GM19372 (cell line): Measurements from ENCODE around the gene UBE2Z.
"Not testable (repeated sequence)": the region's sequence is repeated elsewhere in the genome, so short reads cannot be mapped to it uniquely, and the experiment has no call there.

Experiments used
- ATAC-seq: cut with Tn5 transposase; IDR thresholded peaks from one replicate; pipeline ENCODE4 v1.9.1; 2021; ENCODE audit warnings: mild to moderate bottlenecking, low read depth, moderate library complexity; ENCODE audit not compliant: unreplicated experiment

The UBE2Z gene

DNA sequence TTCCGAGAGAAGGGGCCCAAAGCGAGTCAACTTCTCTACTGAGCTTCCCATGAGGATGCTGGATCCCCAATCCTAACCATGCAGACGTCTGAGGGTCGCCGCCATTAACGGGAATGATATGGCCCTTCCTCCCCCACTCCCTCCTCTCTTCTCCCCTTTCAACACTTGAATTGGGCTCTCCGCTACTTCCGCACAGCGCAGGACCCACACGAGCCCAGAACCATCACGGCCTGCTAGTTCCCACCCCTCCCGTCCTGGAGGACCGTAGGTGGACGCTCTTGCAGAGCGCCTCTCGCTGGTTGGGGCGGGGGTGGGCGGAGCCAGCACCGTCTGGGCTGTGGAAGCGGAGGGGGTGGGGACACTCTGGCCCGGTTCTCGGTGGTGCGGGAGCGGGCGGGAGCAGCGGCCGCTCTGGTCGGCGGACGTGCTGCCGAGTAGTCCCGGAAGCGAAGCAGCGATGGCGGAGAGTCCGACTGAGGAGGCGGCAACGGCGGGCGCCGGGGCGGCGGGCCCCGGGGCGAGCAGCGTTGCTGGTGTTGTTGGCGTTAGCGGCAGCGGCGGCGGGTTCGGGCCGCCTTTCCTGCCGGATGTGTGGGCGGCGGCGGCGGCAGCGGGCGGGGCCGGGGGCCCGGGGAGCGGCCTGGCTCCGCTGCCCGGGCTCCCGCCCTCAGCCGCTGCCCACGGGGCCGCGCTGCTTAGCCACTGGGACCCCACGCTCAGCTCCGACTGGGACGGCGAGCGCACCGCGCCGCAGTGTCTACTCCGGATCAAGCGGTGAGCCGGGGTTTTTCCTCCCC is at the start of gene UBE2Z:
UBE2Z (plus strand) TSS at position 361 of the 797 bp plus-strand sequence; CDS start at position 458, 97 bp downstream.
- peak; percentile 74 for ATAC-seq

DNA sequence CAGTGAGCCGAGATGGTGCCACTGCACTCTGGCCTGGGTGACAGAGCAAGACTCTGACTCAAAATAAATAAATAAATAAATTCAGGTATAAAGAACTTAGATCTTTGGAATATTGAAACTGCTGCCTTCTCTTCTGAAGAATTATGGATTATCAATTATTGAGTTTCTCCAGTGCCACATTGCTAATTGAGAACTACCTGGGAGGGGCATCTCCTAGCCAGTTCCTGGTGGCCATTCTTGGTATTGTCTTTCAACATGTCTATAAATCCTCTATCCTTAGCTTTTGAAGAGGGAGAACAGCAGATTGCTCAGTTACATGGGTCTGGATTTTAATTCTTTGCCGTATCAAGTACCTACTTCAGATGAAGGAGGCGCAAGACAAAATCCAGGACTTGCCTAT is 48.2 kb upstream of the UBE2Z start:
- no peak for ATAC-seq

DNA sequence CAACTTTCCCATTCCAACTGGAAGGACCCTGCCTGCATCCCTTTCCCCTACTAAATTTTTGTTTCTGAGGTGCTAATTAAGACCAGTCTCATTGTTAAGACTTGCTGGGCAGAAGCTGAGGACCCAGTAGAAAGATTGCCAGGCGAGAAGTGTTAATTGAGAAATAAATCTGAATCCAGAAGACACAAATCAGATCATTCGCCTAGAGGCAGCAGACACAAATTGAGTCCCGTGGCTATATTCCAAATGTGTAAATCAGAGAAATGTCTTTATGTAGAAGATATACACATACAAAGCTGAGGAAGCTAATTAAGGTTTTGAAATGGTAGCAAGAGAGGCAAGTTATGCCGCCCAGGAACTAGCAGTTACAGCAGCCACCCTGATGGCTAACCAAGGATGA is 47.8 kb upstream of the UBE2Z start:
- ATAC-seq = no peak

DNA sequence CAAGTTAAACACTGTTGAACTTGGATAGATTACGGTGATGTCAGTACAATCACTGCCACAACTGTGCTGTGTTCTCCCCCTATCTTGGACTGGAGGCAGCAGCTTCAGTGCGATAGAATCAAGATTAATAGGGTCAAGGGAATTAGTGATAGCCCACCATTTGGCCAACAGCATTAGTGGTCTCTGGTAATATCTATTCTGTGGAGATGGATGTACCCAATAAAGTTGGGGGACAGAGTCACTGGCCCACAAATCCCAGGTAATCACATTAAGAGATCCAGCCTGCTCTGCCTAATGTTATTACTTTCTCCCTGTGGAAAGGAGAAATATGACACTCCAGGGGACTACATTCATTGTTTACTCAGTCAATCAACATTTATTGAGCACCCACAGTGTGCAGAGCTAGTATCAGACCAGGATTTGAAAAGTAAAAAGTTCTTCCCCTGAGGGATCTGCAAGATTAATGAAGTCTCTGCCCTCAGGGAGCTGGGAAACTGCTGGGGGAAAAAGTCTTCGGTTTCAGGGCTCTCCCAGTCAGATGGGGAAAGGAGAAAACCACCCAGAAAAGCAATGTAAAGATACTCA is 39.2 kb upstream of the UBE2Z start:
- ATAC-seq = no peak

DNA sequence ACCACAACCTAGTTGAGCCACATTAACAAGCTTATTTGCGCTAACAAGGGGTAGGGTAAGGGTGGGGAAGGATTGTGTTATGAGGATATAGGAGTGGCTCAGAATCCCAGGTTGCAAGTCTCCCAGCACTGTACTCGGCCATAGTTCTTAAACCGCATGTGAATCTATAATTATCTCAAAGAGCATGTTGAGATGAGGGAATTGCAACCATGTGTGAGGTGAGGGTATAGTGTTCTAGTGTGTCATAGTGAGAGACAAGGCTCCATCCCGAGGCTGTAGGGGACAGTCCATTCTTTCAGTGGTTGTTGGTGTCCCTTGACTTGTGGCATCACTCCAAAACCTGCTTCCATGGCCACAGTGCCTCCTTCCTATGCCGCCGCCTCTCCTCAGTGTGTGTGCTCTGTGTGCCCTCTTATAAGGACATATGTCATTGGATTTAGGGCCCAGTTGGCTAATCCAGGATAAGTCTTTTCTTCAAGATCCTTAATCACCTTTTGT is 38.3 kb upstream of the UBE2Z start:
- no peak for ATAC-seq

DNA sequence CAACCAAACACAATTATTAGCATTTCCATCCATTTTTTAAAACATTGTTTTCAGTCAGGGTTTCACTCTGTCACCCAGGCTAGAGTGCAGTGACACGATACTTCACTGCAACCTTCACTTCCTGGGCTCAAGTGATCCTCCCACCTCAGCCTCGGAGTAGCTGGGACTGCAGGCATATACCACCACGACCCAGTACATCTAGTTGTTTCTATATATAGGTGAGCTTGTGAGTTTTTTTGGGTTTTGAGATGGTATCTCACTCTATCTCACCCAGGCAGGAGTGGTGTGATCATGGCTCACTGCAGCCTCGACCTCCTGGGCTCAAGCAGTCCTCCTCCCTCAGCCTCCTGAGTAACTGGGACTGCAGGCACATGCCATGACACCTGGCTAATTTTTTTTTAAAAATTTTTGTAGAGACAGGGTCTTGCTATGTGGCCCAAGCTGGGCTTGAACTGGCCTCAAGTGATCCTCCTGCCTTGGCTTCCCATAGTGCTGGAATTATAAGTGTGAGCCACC is 37.1 kb upstream of the UBE2Z start:
- no peak for ATAC-seq

DNA sequence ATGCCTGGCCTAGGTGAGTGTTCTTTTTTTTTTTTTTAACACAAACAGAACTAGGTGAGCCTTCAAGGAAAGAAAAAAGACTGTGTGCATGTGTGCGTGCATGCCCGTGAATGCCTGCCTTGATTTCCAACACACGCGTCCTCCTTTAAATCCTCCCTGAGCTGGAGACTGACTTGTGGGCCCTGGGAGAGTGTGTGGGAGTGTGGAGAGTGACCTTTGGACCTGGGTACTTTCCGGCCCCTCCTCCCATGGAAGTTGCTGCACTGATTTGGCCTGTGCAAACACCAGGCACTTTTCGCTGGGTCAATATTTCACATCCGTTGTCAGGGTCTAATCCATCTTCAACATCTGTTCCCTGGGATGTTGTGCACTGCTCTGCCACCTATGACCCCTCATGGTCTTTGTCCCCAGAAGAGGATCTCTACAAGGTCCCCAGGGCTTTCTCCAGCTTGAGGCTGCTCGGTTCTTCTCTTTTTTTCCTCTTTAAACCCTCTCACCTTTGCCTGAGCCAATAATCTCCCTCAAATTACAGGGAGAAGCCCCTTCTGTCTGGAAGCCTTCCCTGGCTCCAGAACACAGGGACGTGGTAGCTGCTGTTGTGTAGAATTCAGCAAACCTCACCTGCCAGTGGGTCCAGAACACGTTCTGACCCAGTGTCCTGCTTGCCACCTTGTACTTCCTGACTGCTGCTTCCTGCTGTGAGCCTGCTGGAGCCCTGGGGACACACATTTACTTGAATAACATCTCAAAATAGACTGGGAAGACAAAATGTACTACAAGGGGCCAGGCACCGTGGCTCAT is 36.5 kb upstream of the UBE2Z start:
- no peak for ATAC-seq

DNA sequence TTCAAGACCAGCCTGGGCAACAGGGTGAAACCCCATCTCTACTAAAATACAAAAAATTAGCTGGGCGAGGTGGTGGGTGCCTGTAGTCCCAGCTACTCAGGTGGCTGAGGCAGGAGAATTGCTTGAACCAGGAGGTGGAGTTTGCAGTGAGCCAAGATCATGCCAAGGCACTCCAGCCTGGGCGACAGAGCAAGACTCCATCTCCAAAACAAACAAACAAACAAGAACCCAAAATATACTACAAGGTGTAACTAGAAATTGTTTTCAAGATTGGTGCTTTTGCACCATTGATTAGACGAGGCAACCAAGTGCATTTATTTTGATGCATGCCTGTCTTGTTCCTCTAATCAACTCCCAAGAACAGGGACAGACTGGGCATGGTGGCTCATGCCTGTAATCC is 35.8 kb upstream of the UBE2Z start:
- ATAC-seq = not testable (repeated sequence)

DNA sequence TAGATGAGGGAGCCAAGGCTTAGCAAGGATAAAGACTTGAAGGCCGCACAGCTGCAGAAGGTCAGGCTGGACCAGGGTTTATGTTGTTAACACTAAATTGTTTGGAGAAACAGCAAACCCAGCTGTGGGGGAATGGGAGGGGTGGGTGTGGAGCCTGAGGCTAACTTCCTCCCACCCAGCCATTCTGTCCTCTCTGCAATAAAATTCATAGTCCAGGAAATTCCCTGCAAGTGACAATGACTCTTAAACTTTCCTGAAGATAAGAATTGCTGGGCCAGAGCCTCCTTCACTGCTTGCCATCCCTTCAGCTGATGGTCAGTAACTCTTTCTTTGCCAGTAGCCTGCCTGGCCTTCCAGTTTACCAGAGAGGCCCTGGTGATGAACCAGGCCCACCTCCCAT is 35.0 kb upstream of the UBE2Z start:
- ATAC-seq = no peak

DNA sequence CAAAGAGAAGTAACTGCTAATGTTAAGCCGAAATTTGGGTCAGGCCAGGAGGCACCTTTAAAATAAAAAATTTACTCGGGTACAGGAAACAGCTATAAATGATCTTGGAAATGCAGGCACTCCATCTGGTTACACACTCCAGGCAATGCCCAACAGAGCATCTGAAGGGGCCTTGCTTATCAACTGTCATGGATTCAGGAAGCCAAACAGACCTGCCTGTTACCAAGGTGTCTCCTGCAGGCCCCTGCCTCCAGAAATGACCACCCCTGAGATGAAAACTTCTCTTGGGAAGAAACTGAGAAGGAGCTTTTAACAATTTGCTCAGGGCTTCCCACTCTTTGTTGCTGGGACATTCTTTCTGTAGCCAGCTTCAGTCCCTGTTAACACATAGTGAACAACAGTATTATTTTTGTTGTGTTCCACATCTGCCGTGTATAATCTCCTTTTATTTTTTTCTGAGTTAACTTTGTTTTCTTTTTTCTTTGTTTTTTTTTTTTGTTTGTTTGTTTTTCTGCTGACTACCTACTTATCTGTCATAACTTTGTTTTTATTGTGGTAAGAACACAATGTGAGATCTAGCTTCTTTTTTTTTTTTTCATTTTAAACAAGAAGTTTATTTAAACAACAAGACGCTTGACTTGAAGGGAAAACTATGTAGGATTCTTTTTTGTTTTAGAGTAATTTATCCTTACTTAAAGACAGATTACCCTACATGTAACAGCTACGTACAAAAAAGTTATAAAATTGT is 34.3 kb upstream of the UBE2Z start:
- no peak for ATAC-seq

DNA sequence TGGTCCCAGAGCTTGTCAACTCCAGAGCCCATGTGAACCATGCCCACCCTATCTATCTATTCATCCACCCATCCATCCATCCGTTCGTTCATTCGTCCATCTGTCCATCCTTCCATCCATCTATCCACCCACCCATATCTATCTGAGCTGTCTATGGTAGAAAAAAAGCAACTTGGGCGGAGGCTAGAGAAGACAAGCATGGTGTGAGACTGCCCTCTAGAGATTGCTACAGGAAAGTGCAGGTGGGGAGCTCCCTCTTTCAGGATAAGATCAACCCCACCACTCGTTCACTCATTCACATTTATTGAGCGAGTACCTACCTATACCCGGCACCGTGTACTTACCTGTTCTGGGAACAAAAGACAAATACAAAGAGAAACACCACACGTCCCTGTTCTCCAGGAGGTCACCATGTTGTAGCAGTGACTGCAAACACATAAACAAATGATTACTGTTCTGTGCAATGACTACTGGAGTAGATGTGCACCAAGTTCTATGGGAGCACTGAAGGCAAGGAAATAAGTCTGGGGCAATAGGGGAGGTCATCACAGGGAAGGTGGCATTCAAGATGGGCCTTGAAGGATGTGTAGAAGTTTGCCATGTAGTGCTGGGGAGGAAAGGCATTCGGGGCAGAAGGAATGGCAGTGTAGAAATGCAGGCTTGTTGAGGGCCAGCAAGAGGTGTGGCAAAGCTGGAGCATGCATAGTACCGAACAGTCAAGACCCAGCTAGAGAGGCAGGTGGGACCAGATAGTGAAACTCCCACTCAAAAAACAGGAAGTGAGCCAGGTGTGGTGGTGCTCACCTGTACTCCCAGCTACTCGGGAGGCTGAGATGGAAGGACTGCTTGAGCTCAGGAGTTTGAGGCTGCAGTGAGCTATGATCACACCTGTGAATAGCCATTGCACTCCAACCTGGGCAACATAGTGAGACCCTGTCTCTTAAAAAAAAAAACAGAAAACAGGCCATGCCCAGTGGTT is 29.0 kb upstream of the UBE2Z start:
- ATAC-seq = no peak

DNA sequence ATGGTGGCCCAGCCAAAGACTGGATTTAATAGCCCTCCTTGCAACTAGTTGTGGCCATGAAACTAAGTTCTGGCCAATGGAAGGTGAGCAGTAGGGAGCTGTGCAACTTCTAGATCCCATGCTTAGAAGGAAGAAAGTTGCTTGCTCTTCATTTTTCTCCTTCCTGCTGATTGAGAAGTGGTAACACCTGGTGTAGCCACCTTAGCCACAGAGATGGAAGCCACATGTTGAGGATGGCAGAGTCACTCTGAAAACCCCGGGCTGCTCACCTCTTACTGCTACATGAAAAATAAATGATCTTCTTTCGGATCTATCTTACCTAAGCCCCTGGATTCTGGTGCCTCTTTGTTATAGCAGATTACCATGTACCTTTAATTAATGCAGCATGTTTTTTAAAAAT is 25.9 kb upstream of the UBE2Z start:
- ATAC-seq = no peak

DNA sequence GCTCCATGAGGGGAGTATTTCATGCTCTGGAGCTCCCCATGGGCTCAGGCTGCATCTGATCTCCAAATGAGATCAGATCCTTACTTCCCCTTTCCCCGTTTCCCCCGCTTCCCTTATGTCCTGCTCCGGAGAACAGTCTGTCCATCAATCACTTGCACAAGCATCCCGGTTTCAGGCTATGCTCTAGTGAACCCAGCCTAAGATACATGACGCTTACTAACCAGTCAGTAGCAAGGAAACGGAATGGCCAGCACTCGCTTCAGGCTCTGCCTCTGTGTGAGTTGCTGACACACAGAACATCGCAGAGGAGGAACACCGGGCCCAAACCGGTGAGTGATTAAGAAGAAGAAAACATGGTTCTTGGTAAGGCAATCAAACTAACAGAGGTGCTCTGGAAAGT is 25.0 kb upstream of the UBE2Z start:
- ATAC-seq = no peak

DNA sequence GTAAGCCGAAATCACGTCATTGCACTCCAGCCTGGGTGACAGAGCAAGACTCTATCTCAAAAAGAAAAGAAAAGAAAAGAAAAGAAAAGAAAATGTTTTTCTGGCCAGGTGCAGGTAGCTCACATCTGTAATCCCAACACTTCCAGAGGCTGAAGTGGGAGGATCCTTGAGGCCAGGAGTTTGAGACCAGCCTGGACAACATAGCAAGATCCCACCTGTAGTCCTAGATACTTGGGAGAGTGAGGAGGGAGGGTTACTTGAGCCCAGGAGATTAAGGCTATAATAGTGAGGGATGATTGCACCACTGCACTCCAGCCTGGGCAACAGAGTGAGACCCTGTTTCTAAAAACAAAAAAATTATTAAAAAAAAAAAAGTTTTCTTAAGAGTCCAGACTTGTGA is 18.1 kb upstream of the UBE2Z start:
- ATAC-seq = no peak

DNA sequence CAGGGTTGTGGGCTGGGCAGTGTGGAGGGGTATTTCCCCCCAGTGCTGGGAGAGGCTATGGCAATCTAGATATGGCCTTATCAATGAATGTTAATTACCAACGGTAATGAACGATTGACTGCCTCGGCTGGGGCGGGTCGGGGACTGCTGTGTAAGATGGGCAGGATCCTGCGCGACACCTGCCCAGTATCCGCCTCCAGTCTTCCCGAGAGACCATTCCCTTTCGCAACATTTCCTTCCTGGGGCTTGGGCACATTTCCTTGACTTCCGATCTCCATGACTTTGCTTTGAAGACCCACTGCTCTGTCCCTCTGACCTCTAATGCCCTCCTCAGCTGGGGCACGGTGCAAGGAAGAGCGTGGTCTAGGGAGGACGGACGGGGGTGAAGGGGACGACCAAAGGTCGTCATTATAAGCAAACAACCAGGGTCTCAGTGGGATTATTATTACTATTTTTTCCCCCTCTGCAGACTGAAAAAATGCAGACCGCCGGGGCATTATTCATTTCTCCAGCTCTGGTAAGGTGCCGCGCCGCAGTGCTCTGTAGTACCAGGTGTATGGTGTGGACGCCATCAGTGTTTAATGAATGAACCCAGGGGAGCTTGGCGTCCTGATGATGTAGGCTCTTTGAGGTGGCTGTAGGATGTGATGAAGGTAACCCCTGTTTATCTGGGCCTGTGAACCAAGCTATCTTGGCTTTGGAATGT is 15.1 kb upstream of the UBE2Z start:
- no peak for ATAC-seq

DNA sequence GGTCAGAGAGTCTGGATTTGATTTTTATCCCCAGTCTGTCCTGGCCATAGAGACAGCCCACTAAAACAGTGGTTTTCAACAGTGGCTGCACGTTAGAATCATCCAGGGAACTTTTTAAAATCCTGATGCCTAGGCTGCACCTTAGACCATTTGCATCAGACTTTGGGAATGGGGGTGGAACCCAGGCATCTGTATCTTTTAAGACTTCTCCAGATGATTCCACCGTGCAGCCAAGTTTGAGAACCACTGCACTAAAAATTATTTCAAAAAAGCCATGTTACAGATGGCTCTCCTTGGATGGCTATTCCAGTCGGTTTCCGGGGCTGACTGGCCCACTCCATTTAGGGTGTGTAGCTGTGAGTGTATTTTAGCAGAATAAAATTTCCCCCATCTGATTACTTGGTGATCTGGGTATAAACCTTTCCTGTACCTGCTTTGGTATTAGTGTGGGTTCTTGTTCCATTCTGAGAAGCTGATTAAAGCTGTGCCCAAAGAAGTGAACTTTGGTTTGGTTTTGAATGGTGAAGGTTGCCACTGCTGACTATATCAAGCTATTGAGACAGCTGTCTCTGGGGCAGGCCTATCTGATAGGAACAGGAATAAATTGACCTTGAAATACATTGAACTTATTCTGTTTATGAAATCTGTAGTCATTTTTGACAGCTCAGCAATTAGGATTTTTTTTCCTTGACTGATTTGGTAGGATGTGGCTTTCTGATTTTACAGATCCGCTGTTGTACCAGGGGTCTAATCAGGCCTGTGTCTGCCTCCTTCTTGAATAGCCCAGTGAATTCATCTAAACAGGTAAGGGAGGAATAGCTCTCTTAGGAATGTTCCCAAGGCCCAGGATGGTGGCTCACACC is 14.3 kb upstream of the UBE2Z start:
- no peak for ATAC-seq

DNA sequence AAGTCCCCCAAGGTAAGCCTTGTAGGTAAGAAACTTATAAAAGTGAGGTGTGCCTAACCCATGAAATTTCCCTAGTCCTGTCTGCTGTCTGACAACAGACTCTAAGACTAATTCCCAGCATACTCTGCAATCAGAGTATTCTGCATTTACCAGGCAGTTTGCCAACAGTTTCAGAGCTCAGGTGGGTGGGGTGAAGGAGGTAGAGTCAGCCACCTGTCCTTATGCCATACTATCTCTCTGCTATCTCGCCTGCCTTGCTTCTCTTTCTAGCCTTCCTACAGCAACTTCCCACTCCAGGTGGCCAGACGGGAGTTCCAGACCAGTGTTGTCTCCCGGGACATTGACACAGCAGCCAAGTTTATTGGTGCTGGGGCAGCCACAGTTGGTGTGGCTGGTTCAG is 13.3 kb upstream of the UBE2Z start:
- ATAC-seq = no peak

DNA sequence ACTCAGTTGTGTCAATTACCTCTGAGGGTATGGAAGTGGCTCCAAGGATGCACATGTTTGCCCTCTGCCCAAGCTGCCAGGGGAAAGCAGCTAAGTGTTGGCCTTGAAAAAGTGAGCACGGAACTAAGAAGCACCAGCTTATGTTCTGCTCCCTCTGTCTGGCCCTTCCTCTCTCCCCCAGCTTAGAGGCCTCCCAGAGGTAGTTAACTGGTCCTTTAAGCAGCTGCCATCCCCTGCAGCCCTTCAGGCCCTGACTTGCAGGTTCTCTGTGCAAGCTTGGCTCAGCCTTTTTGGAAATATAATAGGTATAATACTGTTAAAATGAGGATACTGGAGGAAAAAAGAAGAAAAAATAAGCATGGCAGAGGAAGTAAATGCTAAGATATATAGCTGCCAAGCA is 7.0 kb upstream of the UBE2Z start:
- no peak for ATAC-seq
